ENCODE results near the gene GPR37L1. TPM values are rescaled to one million over a fixed set of nuclear protein-coding genes. Genes with fewer than 3 reads are reported as not detected.
A peak's percentile ranks its signal among the peaks of the same experiment; 100 is the strongest.

Gene GPR37L1
- total and polyA plus RNA-seq, 7 donors = under 0.01 to 1.8 (median 0.32) TPM; not detected in 1

DNA sequence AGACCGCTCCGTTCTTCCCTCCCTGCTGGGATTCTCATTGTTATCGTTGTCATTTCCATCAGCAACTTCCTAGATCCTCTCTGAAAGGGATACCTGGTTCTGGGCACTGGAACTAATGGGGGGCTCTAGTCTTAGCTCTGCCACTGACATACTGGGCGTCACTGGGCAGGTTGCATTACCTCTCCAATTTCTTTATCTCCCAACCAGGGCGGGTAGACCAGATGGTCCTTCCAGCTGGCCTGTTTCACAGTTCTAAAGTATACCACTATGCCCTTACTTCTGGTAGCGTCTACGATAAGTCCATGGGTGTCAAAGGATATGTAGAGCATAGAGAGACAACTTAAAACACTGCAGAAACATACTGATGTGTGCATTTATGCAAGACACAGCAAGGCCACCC lies 1.4 kb downstream of the GPR37L1 start:
- DNase-seq = no peak
- TF ChIP-seq CTCF (IDR thresholded peaks at IDR 0.05) (no peak), EP300 (IDR thresholded peaks at IDR 0.05) (no peak), POLR2AphosphoS5 (IDR thresholded peaks at IDR 0.05) (no peak), POLR2A (IDR thresholded peaks at IDR 0.05) (no peak)
- no peaks in the 10 kb centered on the region for H3K27me3 ChIP-seq
- no peaks in the 10 kb centered on the region for H3K36me3 ChIP-seq
- H3K27ac ChIP-seq = no peak overlapping the region
- no peaks in the 10 kb centered on the region for H3K9me3 ChIP-seq
- H3K4me3 ChIP-seq = no peak overlapping the region
- 90% methylated on average over 7 of the region's 7 CpGs for WGBS, 2 donors
- intact Hi-C loops (cut with DNase I) = no loop called here
- H3K4me1 ChIP-seq = peaks cover 0 to 3% (median 0%) of the 10 kb centered on the region in 4 donors

DNA sequence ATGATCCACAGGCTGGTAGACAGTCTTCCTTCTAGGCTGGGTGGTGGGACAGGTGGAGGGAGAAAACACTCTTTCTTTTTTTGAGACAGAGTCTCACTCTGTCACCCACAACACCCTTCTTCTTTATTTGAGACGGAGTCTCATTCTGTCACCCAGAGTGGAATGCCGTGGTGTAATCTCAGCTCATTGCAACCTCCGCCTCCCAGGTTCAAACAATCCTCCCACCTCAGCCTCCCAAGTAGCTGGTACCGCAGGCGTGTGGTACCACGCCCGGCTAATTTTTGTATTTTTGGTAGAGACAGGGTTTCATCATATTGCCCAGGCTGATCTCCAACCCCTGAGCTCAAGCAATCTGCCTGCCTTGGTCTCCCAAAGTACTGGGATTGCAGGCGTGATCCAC lies 2.9 kb downstream of the GPR37L1 start:
- no peak for DNase-seq
- WGBS, 2 donors = 82 to 92% methylated on average over 8 of the region's 8 CpGs
- TF ChIP-seq CTCF (IDR thresholded peaks at IDR 0.05) = no peak
- TF ChIP-seq POLR2A (IDR thresholded peaks at IDR 0.05) = no peak
- TF ChIP-seq EP300 (IDR thresholded peaks at IDR 0.05) = no peak
- TF ChIP-seq POLR2AphosphoS5 (IDR thresholded peaks at IDR 0.05) = no peak
- Histone ChIP-seq H3K27ac (no peak overlapping the region), H3K9me3 (no peaks in the 10 kb centered on the region), H3K27me3 (no peaks in the 10 kb centered on the region), H3K4me3 (no peak overlapping the region), H3K36me3 (no peaks in the 10 kb centered on the region), H3K4me1 (peaks cover 0 to 10% (median 3%) of the 10 kb centered on the region in 4 donors)
- intact Hi-C loops (cut with DNase I) = no loop called here

DNA sequence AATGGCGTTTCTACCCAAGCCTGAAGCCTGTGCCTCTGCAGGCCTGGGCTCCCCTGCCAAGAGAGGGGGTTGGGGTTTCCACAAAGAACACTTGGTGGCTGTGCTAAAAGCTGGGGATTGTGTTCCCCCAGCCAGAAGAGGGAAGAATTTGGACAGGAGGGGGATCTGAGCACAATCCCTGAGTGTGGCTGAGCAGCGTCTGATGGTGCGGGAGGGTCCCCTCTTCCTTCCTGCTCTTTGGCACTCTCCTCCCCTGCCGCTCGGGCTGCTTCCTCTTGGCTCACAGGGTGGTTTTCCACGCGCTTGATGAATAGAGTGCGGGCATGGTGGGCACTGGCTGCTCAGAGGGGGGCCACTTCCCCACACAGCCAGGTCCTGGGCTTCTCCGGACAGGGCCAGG lies 3.7 kb downstream of the GPR37L1 start:
- H3K36me3 ChIP-seq = no peaks in the 10 kb centered on the region
- intact Hi-C loops (cut with DNase I) = no loop called here
- no peaks in the 10 kb centered on the region for H3K27me3 ChIP-seq
- no peaks in the 10 kb centered on the region for H3K9me3 ChIP-seq
- no peak overlapping the region for H3K4me3 ChIP-seq
- H3K27ac ChIP-seq = peak overlapping the region in 1 of 4 donors; percentile 12
- 43 to 67% methylated on average over 9 of the region's 9 CpGs for WGBS, 2 donors
- DNase-seq = no peak
- peaks cover 0 to 14% (median 6%) of the 10 kb centered on the region in 4 donors for H3K4me1 ChIP-seq
- no peak for TF ChIP-seq EP300 (IDR thresholded peaks at IDR 0.05)
- no peak for TF ChIP-seq POLR2A (IDR thresholded peaks at IDR 0.05)
- no peak for TF ChIP-seq POLR2AphosphoS5 (IDR thresholded peaks at IDR 0.05)
- no peak for TF ChIP-seq CTCF (IDR thresholded peaks at IDR 0.05)

GRCh38 chr1:202127061-202127460 lies 4.3 kb downstream of the GPR37L1 start:
- Histone ChIP-seq H3K36me3 (no peaks in the 10 kb centered on the region), H3K4me3 (no peak overlapping the region), H3K27me3 (no peaks in the 10 kb centered on the region), H3K4me1 (peaks cover 0 to 20% (median 12%) of the 10 kb centered on the region in 4 donors), H3K27ac (peak overlapping the region in 2 of 4 donors; percentile 12 to 14), H3K9me3 (no peaks in the 10 kb centered on the region)
- 93 to 96% methylated on average over 6 of the region's 6 CpGs for WGBS, 2 donors
- no peak for DNase-seq
- no peak for TF ChIP-seq POLR2A (IDR thresholded peaks at IDR 0.05)
- TF ChIP-seq POLR2AphosphoS5 (IDR thresholded peaks at IDR 0.05) = no peak
- no peak for TF ChIP-seq EP300 (IDR thresholded peaks at IDR 0.05)
- TF ChIP-seq CTCF (IDR thresholded peaks at IDR 0.05) = no peak
- intact Hi-C loops (cut with DNase I) = no loop called here
